ENCODE measurements around the gene ARHGAP45.

DNA sequence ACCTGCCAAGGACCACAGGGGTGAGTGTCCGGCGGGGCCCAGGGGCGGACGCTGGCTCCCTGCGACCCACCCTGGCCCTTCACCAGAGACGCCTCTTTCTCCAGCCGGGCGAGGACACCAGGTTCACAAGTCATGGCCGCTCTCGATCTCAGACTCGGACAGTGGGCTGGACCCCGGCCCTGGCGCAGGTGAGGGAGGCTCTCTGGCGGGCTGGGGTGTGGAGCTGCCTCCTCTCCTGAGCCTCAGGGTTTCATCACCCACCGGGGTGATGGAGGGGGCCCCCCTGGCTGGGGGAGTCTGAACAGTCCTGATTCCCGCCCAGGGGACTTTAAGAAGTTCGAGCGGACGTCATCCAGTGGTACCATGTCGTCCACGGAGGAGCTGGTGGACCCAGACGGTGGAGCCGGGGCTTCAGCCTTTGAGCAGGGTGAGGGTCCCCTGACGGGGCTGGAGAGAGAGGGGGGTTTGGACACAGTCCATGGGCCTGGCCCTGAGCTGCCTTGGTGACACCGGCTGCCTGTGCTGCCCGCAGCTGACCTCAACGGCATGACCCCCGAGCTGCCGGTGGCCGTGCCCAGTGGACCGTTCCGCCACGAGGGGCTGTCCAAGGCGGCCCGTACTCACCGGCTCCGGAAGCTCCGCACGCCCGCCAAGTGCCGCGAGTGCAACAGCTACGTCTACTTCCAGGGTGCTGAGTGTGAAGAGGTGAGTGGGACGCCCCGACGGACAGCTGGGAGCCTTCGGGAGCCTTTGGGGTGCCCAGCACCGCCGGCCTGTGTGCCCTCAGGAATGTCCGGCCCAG, 13.6 kb downstream of the ARHGAP45 start:
- TF ChIP-seq CTCF (IDR thresholded peaks at IDR 0.05) (no peak), POLR2A (IDR thresholded peaks at IDR 0.05) (no peak)

Measured in tibial nerve (tissue), 3 donors.